ENCODE measurements around the gene VPS13C. TPM values are rescaled to one million over a fixed set of nuclear protein-coding genes. Genes with fewer than 3 reads are reported as not detected.
A peak's percentile ranks its signal among the peaks of the same experiment; 100 is the strongest.

VPS13C gene
- 15.0 TPM for polyA plus RNA-seq (2013, experiment 1 of 4)
- 17.5 TPM for polyA plus RNA-seq (2013, experiment 2 of 4)
- polyA plus RNA-seq (2013, experiment 3 of 4) = 11.7 TPM
- polyA plus RNA-seq (2013, experiment 4 of 4) = 17.1 TPM

- WGBS, 2 experiments = 0 to 1% methylated on average over 73 of the region's 73 CpGs
- Histone ChIP-seq H3K36me3 (ENCODE audit: control insufficient read depth, insufficient read depth, low read length) (no peaks in the 10 kb centered on the region), H3K4me3 (ENCODE audit: insufficient read depth, low read depth, low read length) (peak within 1 kb of the TSS; percentile 73), H3K4me1 (ENCODE audit: control insufficient read depth, insufficient read depth, low read length) (no peaks in the 10 kb centered on the region), H3K9me3 (ENCODE audit: control insufficient read depth, low read length) (no peaks in the 10 kb centered on the region), H3K27me3 (ENCODE audit: control insufficient read depth, insufficient read depth, low read length, poor library complexity, severe bottlenecking) (peaks cover 49% of the 10 kb centered on the region), H3K27ac (ENCODE audit: insufficient read depth, low read depth, low read length, poor library complexity, severe bottlenecking) (no peak within 1 kb of the TSS)
These were observed at the start of gene VPS13C for GRCh38 chr15:62060113-62060895. Gene VPS13C (minus strand): TSS chr15:62060447. CDS start chr15:62060374, 73 bp downstream.

- 96 to 100% methylated on average over 1 of the region's 1 CpG for WGBS, 2 experiments
- H3K36me3 ChIP-seq (ENCODE audit: control insufficient read depth, insufficient read depth, low read length) = no peaks in the 10 kb centered on the region
- no peaks in the 10 kb centered on the region for H3K27me3 ChIP-seq (ENCODE audit: control insufficient read depth, insufficient read depth, low read length, poor library complexity, severe bottlenecking)
- H3K27ac ChIP-seq (ENCODE audit: insufficient read depth, low read depth, low read length, poor library complexity, severe bottlenecking) = no peak overlapping the region
- no peak overlapping the region for H3K4me3 ChIP-seq (ENCODE audit: insufficient read depth, low read depth, low read length)
- no peaks in the 10 kb centered on the region for H3K9me3 ChIP-seq (ENCODE audit: control insufficient read depth, low read length)
- H3K4me1 ChIP-seq (ENCODE audit: control insufficient read depth, insufficient read depth, low read length) = no peaks in the 10 kb centered on the region
These were observed 49.2 kb upstream of the VPS13C start for GRCh38 chr15:62109437-62109836.

DNA sequence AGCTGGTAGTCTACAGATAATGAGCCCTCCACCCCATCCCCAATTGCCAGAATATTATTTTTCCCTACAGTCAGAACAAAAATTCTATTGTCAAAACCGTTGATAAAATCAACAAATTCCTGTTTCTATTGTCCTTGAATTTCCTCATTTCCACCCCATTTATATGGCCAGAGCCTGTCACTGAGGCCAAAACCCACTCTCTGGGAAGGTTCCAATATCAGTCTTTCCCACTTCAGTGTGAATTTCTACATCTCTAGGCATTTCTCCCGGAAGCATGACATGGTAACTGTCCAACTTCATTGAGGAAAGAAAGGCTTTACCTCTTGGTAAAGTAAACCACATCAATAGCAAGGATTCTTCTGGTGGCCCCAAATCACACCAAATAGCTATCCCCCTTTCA is 48.2 kb upstream of the VPS13C start:
- Histone ChIP-seq H3K9me3 (ENCODE audit: control insufficient read depth, low read length) (no peaks in the 10 kb centered on the region), H3K4me3 (ENCODE audit: insufficient read depth, low read depth, low read length) (no peak overlapping the region), H3K4me1 (ENCODE audit: control insufficient read depth, insufficient read depth, low read length) (no peaks in the 10 kb centered on the region), H3K27me3 (ENCODE audit: control insufficient read depth, insufficient read depth, low read length, poor library complexity, severe bottlenecking) (no peaks in the 10 kb centered on the region), H3K27ac (ENCODE audit: insufficient read depth, low read depth, low read length, poor library complexity, severe bottlenecking) (no peak overlapping the region), H3K36me3 (ENCODE audit: control insufficient read depth, insufficient read depth, low read length) (no peaks in the 10 kb centered on the region)
- 91 to 95% methylated on average over 2 of the region's 2 CpGs for WGBS, 2 experiments

- Histone ChIP-seq H3K27ac (ENCODE audit: insufficient read depth, low read depth, low read length, poor library complexity, severe bottlenecking) (no peak overlapping the region), H3K36me3 (ENCODE audit: control insufficient read depth, insufficient read depth, low read length) (no peaks in the 10 kb centered on the region), H3K4me3 (ENCODE audit: insufficient read depth, low read depth, low read length) (no peak overlapping the region), H3K9me3 (ENCODE audit: control insufficient read depth, low read length) (no peaks in the 10 kb centered on the region), H3K4me1 (ENCODE audit: control insufficient read depth, insufficient read depth, low read length) (no peaks in the 10 kb centered on the region), H3K27me3 (ENCODE audit: control insufficient read depth, insufficient read depth, low read length, poor library complexity, severe bottlenecking) (no peaks in the 10 kb centered on the region)
- 88 to 91% methylated on average over 2 of the region's 2 CpGs for WGBS, 2 experiments
These were observed 47.4 kb upstream of the VPS13C start for GRCh38 chr15:62107571-62108121.

- Histone ChIP-seq H3K27me3 (ENCODE audit: control insufficient read depth, insufficient read depth, low read length, poor library complexity, severe bottlenecking) (no peaks in the 10 kb centered on the region), H3K9me3 (ENCODE audit: control insufficient read depth, low read length) (no peaks in the 10 kb centered on the region), H3K36me3 (ENCODE audit: control insufficient read depth, insufficient read depth, low read length) (no peaks in the 10 kb centered on the region), H3K27ac (ENCODE audit: insufficient read depth, low read depth, low read length, poor library complexity, severe bottlenecking) (no peak overlapping the region), H3K4me3 (ENCODE audit: insufficient read depth, low read depth, low read length) (no peak overlapping the region), H3K4me1 (ENCODE audit: control insufficient read depth, insufficient read depth, low read length) (no peaks in the 10 kb centered on the region)
- 91 to 94% methylated on average over 3 of the region's 3 CpGs for WGBS, 2 experiments
These were observed 45.8 kb upstream of the VPS13C start for GRCh38 chr15:62106096-62106495.

GRCh38 chr15:62105266-62105665 is 45.0 kb upstream of the VPS13C start:
- Histone ChIP-seq H3K27me3 (ENCODE audit: control insufficient read depth, insufficient read depth, low read length, poor library complexity, severe bottlenecking) (no peaks in the 10 kb centered on the region), H3K9me3 (ENCODE audit: control insufficient read depth, low read length) (no peaks in the 10 kb centered on the region), H3K4me3 (ENCODE audit: insufficient read depth, low read depth, low read length) (no peak overlapping the region), H3K27ac (ENCODE audit: insufficient read depth, low read depth, low read length, poor library complexity, severe bottlenecking) (no peak overlapping the region), H3K36me3 (ENCODE audit: control insufficient read depth, insufficient read depth, low read length) (no peaks in the 10 kb centered on the region), H3K4me1 (ENCODE audit: control insufficient read depth, insufficient read depth, low read length) (no peaks in the 10 kb centered on the region)
- 94% methylated on average over 11 of the region's 11 CpGs for WGBS, 2 experiments

- Histone ChIP-seq H3K9me3 (ENCODE audit: control insufficient read depth, low read length) (no peaks in the 10 kb centered on the region), H3K36me3 (ENCODE audit: control insufficient read depth, insufficient read depth, low read length) (no peaks in the 10 kb centered on the region), H3K4me1 (ENCODE audit: control insufficient read depth, insufficient read depth, low read length) (no peaks in the 10 kb centered on the region), H3K27me3 (ENCODE audit: control insufficient read depth, insufficient read depth, low read length, poor library complexity, severe bottlenecking) (no peaks in the 10 kb centered on the region), H3K4me3 (ENCODE audit: insufficient read depth, low read depth, low read length) (no peak overlapping the region), H3K27ac (ENCODE audit: insufficient read depth, low read depth, low read length, poor library complexity, severe bottlenecking) (no peak overlapping the region)
- WGBS, 2 experiments = 92 to 96% methylated on average over 5 of the region's 5 CpGs
These were observed 44.6 kb upstream of the VPS13C start for GRCh38 chr15:62104846-62105245.

GRCh38 chr15:62104401-62104800 is 44.2 kb upstream of the VPS13C start:
- Histone ChIP-seq H3K27me3 (ENCODE audit: control insufficient read depth, insufficient read depth, low read length, poor library complexity, severe bottlenecking) (no peaks in the 10 kb centered on the region), H3K4me1 (ENCODE audit: control insufficient read depth, insufficient read depth, low read length) (no peaks in the 10 kb centered on the region), H3K36me3 (ENCODE audit: control insufficient read depth, insufficient read depth, low read length) (no peaks in the 10 kb centered on the region), H3K4me3 (ENCODE audit: insufficient read depth, low read depth, low read length) (no peak overlapping the region), H3K27ac (ENCODE audit: insufficient read depth, low read depth, low read length, poor library complexity, severe bottlenecking) (no peak overlapping the region), H3K9me3 (ENCODE audit: control insufficient read depth, low read length) (no peaks in the 10 kb centered on the region)
- 93% methylated on average over 3 of the region's 3 CpGs for WGBS, 2 experiments

- H3K4me1 ChIP-seq (ENCODE audit: control insufficient read depth, insufficient read depth, low read length) = no peaks in the 10 kb centered on the region
- H3K36me3 ChIP-seq (ENCODE audit: control insufficient read depth, insufficient read depth, low read length) = no peaks in the 10 kb centered on the region
- H3K27ac ChIP-seq (ENCODE audit: insufficient read depth, low read depth, low read length, poor library complexity, severe bottlenecking) = no peak overlapping the region
- no peaks in the 10 kb centered on the region for H3K9me3 ChIP-seq (ENCODE audit: control insufficient read depth, low read length)
- H3K4me3 ChIP-seq (ENCODE audit: insufficient read depth, low read depth, low read length) = no peak overlapping the region
- 91 to 97% methylated on average over 7 of the region's 7 CpGs for WGBS, 2 experiments
- H3K27me3 ChIP-seq (ENCODE audit: control insufficient read depth, insufficient read depth, low read length, poor library complexity, severe bottlenecking) = no peaks in the 10 kb centered on the region
These were observed 43.2 kb upstream of the VPS13C start for GRCh38 chr15:62103431-62103830.

GRCh38 chr15:62099094-62099601 is 38.9 kb upstream of the VPS13C start:
- Histone ChIP-seq H3K27ac (ENCODE audit: insufficient read depth, low read depth, low read length, poor library complexity, severe bottlenecking) (no peak overlapping the region), H3K36me3 (ENCODE audit: control insufficient read depth, insufficient read depth, low read length) (no peaks in the 10 kb centered on the region), H3K4me3 (ENCODE audit: insufficient read depth, low read depth, low read length) (no peak overlapping the region), H3K4me1 (ENCODE audit: control insufficient read depth, insufficient read depth, low read length) (no peaks in the 10 kb centered on the region), H3K9me3 (ENCODE audit: control insufficient read depth, low read length) (no peaks in the 10 kb centered on the region), H3K27me3 (ENCODE audit: control insufficient read depth, insufficient read depth, low read length, poor library complexity, severe bottlenecking) (no peaks in the 10 kb centered on the region)
- WGBS, 2 experiments = 89 to 92% methylated on average over 7 of the region's 7 CpGs
